ENCODE results near the gene SYNRG.

SYNRG gene

DNA sequence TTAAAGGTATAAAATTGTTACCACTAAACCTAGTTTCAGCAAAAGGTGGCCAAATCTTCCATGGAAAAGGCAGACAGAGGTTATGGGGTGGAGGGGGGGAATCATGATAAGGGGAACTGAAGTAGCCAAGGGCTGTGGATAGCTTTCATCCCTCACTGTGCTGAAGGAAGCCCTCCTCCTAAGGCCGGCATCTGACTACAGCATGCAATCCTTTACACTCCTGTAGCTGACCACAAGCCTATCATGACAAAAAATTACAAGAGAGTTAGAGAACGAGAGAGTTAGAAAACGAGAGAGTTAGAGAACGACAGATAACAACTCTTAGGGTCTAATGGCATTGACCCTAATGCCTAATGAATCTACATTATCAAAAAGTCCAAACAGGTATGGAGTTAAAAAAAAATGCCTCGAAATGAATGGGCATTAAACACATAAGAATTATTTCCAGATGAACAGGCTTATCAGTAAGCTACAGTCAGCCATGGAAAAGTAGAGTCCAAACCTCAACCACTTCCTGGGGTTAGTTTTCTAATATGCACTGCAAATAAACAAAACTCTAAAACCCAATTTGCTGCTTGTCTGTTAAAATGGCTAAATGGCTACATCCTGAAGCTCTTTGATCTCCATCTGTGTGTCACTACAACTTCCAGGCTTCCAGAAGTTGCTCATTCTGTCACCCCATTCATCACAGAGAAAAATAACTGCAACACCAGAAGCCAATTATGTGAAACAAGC, 89.8 kb downstream of the SYNRG start:
- TF ChIP-seq, protein P1, sequence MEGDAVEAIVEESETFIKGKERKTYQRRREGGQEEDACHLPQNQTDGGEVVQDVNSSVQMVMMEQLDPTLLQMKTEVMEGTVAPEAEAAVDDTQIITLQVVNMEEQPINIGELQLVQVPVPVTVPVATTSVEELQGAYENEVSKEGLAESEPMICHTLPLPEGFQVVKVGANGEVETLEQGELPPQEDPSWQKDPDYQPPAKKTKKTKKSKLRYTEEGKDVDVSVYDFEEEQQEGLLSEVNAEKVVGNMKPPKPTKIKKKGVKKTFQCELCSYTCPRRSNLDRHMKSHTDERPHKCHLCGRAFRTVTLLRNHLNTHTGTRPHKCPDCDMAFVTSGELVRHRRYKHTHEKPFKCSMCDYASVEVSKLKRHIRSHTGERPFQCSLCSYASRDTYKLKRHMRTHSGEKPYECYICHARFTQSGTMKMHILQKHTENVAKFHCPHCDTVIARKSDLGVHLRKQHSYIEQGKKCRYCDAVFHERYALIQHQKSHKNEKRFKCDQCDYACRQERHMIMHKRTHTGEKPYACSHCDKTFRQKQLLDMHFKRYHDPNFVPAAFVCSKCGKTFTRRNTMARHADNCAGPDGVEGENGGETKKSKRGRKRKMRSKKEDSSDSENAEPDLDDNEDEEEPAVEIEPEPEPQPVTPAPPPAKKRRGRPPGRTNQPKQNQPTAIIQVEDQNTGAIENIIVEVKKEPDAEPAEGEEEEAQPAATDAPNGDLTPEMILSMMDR (IDR thresholded peaks at IDR 0.05; ENCODE audit: low read depth, low read length) = no peak
- TF ChIP-seq MYC (IDR thresholded peaks at IDR 0.05; ENCODE audit: low read depth, low read length) (no peak), POLR2A (IDR thresholded peaks at IDR 0.05; ENCODE audit: extremely low read depth, insufficient read length) (no peak)
- TF ChIP-seq, protein P2, sequence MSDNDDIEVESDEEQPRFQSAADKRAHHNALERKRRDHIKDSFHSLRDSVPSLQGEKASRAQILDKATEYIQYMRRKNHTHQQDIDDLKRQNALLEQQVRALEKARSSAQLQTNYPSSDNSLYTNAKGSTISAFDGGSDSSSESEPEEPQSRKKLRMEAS (IDR thresholded peaks at IDR 0.05; ENCODE audit: low read depth, low read length) = no peak
- DNase-seq (ENCODE audit: low read depth) = no peak
- H3K4me3 ChIP-seq (ENCODE audit: low read depth, low read length) = no peak overlapping the region

DNA sequence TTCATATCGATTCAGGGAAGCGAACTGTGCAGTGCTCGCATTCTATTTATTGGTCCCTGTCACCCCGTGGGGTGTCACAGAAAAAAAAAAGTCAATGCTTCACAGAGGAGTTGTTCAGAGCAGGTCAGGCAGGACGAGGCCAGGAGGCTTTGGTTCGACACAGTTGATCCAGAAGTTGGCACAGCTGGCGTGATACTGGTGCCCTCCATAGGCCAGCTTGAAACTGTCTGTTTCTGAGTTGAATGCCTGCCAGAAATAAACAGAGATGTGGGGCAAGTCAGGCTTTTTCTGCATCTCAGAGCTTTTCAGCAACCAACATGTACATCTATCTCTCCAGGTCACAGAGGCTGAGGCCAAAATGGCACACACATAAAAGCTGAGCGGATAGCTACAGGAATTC, 90.4 kb downstream of the SYNRG start:
- TF ChIP-seq MYC (IDR thresholded peaks at IDR 0.05; ENCODE audit: low read depth, low read length) = no peak
- TF ChIP-seq, protein P2 (IDR thresholded peaks at IDR 0.05; ENCODE audit: low read depth, low read length) = no peak
- TF ChIP-seq, protein P1 (IDR thresholded peaks at IDR 0.05; ENCODE audit: low read depth, low read length) = no peak
- no peak for TF ChIP-seq POLR2A (IDR thresholded peaks at IDR 0.05; ENCODE audit: extremely low read depth, insufficient read length)
- DNase-seq (ENCODE audit: low read depth) = no peak
- H3K4me3 ChIP-seq (ENCODE audit: low read depth, low read length) = no peak overlapping the region

DNA sequence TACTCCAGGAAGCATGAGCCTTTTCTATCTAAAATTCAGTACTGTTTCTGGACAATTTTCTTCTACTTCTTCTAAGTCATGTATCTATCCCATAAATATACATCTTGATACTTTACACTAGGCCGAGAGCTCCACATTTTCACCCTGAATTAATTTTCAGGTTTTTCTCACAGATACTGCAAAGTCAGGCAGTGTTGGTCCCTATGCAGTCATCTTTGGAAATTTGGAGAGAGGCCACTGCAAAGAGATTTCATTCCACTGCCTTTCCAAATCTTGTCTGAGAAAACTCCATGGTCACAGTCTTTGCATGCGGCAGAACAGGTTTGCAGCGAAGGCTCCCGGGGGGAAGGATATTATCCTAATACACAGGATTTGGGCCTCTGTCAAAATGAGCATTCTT, 91.3 kb downstream of the SYNRG start:
- TF ChIP-seq MYC (IDR thresholded peaks at IDR 0.05; ENCODE audit: low read depth, low read length) (no peak), POLR2A (IDR thresholded peaks at IDR 0.05; ENCODE audit: extremely low read depth, insufficient read length) (no peak)
- TF ChIP-seq, protein P1 (IDR thresholded peaks at IDR 0.05; ENCODE audit: low read depth, low read length) = no peak
- TF ChIP-seq, protein P2 (IDR thresholded peaks at IDR 0.05; ENCODE audit: low read depth, low read length) = no peak
- H3K4me3 ChIP-seq (ENCODE audit: low read depth, low read length) = no peak overlapping the region
- no peak for DNase-seq (ENCODE audit: low read depth)

DNA sequence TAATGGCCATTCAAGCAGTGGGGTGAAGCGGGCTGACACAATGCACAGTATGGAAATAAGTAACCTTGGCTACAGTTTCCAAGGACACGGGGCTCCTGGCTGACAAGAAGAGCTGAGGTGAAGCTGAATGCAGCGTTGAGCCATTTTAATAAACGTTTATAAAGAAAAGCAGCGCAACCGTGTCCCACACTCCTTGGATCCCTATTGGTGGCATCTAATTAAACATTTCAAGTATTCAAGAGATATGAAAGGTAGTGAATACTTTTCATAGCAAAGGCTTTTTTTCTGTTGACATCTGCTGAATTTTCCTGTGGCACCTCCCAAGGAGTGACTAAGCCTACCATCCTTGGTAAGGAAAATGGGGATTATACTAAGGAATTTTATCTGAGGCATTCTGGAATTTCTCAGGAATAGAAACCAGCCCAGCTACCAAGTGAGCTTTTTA, 93.1 kb downstream of the SYNRG start:
- H3K4me3 ChIP-seq (ENCODE audit: low read depth, low read length) = no peak overlapping the region
- TF ChIP-seq, protein P2 (IDR thresholded peaks at IDR 0.05; ENCODE audit: low read depth, low read length) = no peak
- no peak for TF ChIP-seq POLR2A (IDR thresholded peaks at IDR 0.05; ENCODE audit: extremely low read depth, insufficient read length)
- no peak for TF ChIP-seq MYC (IDR thresholded peaks at IDR 0.05; ENCODE audit: low read depth, low read length)
- TF ChIP-seq, protein P1 (IDR thresholded peaks at IDR 0.05; ENCODE audit: low read depth, low read length) = no peak
- DNase-seq (ENCODE audit: low read depth) = no peak

DNA sequence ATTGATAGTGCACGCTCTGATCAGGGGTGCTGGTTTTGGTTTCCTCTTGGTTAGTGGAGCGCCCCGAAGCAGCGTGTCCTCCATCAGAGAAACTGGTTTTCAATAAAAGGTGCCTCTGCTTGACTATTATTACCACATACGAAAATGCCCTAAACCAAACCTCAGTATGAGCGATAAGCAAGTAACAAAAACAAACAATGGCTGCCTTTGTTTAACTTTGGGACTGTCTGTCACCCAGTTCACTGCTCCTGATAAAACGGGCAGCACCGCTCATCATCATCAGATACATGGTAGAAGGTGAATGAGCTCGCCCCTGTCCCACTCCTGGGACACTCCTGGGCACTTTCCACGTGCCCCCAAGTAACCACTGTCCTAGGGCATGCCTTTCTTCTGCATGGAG, 95.5 kb downstream of the SYNRG start:
- TF ChIP-seq MYC (IDR thresholded peaks at IDR 0.05; ENCODE audit: low read depth, low read length) (no peak), POLR2A (IDR thresholded peaks at IDR 0.05; ENCODE audit: extremely low read depth, insufficient read length) (no peak)
- TF ChIP-seq, protein P1 (IDR thresholded peaks at IDR 0.05; ENCODE audit: low read depth, low read length) = no peak
- TF ChIP-seq, protein P2 (IDR thresholded peaks at IDR 0.05; ENCODE audit: low read depth, low read length) = no peak
- DNase-seq (ENCODE audit: low read depth) = no peak

More for the DNA sequence above, 95.5 kb downstream of the SYNRG start:
- no peak overlapping the region for H3K4me3 ChIP-seq (ENCODE audit: low read depth, low read length)

All from NB4 (cell line).